Epithelial cell of proximal tubule (primary cell): ENCODE data around the gene CLDN14. TPM values are rescaled to one million over a fixed set of nuclear protein-coding genes. Genes with fewer than 3 reads are reported as not detected.

Experiments
- DNase-seq: peaks from one replicate; pipeline ENCODE4 v3.0.0-alpha.2; 2011; ENCODE audit warnings: low read depth
- H3K4me3 ChIP-seq: 2 replicates; pipeline ENCODE4 v1.5.1; 2011; ENCODE audit warnings: low read depth, mild to moderate bottlenecking, low read length
- CTCF ChIP-seq: conservative IDR thresholded peaks from 2 replicates; pipeline ENCODE4 v1.5.1; 2012; ENCODE audit warnings: low read depth, mild to moderate bottlenecking, low read length
- total RNA-seq: library from RNA; depleted of rRNA; stranded (reverse); fragments of >200 nt; gene quantifications from 2 replicates; pipeline ENCODE4 v1.2.3, GENCODE V29; 2015

CLDN14 gene
- total RNA-seq, 1 donor from 2014 or later: 5.1 TPM

- no peak for TF ChIP-seq CTCF
- DNase-seq: no peak
- H3K4me3 ChIP-seq: no peak overlapping the region
Measured at GRCh38 chr21:36463991-36464390, 15.9 kb downstream of the CLDN14 start.

GRCh38 chr21:36463204-36463603 is 16.7 kb downstream of the CLDN14 start:
- DNase-seq: no peak
- no peak overlapping the region for H3K4me3 ChIP-seq
- no peak for TF ChIP-seq CTCF

GRCh38 chr21:36461918-36462486 is 17.9 kb downstream of the CLDN14 start:
- peak overlapping the region; percentile 46 for H3K4me3 ChIP-seq
- DNase-seq: peak; percentile 63
- peak; percentile 21 for TF ChIP-seq CTCF

- TF ChIP-seq CTCF: no peak
- H3K4me3 ChIP-seq: peak overlapping the region; percentile 46
- no peak for DNase-seq
Measured at GRCh38 chr21:36461277-36461917, 18.5 kb downstream of the CLDN14 start.

GRCh38 chr21:36460866-36461265 is 19.1 kb downstream of the CLDN14 start:
- no peak for DNase-seq
- peak overlapping the region; percentile 46 for H3K4me3 ChIP-seq
- TF ChIP-seq CTCF: no peak

GRCh38 chr21:36459098-36459497 is 20.8 kb downstream of the CLDN14 start:
- DNase-seq: no peak
- no peak for TF ChIP-seq CTCF
- no peak overlapping the region for H3K4me3 ChIP-seq

GRCh38 chr21:36456729-36457414 is 23.1 kb downstream of the CLDN14 start:
- no peak for DNase-seq
- TF ChIP-seq CTCF: no peak
- H3K4me3 ChIP-seq: no peak overlapping the region
